ENCODE results near the gene HPCAL1. TPM values are rescaled to one million over a fixed set of nuclear protein-coding genes. Genes with fewer than 3 reads are reported as not detected.
A peak's percentile ranks its signal among the peaks of the same experiment; 100 is the strongest.

Gene HPCAL1
- total and polyA plus RNA-seq, 7 experiments from 2014 or later = 44.9 to 137 (median 89.2) TPM

GRCh38 chr2:10369269-10370255, 66.9 kb downstream of the HPCAL1 start:
- DNase-seq (no peak), ATAC-seq (no peak)
- ChIA-PET CTCF (interaction anchor here (0.6 kb wide), 1 partner anchor 17 kb away, joined by 3 read pairs; no protein-coding TSS in a partner anchor), POLR2A (no interaction called here)
- Histone ChIP-seq H3K4me1 (ENCODE audit: control insufficient read depth in 2 of 2, insufficient read depth in 2 of 2, low read length in 2 of 2) (no peaks in the 10 kb centered on the region), H3K9me3 (ENCODE audit: control insufficient read depth in 2 of 3, low read length in 3 of 3) (no peaks in the 10 kb centered on the region), H3K4me3 (ENCODE audit: low read length) (no peak overlapping the region), H3K27me3 (ENCODE audit: control insufficient read depth in 2 of 2, insufficient read depth in 2 of 2, low read length in 2 of 2) (no peaks in the 10 kb centered on the region), H3K27ac (ENCODE audit: low read depth, low read length) (no peak overlapping the region), H3K36me3 (ENCODE audit: control insufficient read depth in 2 of 3, insufficient read depth in 3 of 3, low read length in 3 of 3) (peaks cover 0 to 15% (median 4%) of the 10 kb centered on the region in 3 experiments)
- Mint-ChIP-seq H3K27ac (peak overlapping the region in 6 of 9 donors; percentile 10 to 88 (median 76)), H3K9me3 (no peaks in the 10 kb centered on the region), H3K4me3 (peak overlapping the region in 1 of 10 donors; percentile 6), H3K36me3 (peaks cover 0 to 9% (median 0%) of the 10 kb centered on the region in 5 donors), H3K4me1 (peaks cover 8 to 75% (median 65%) of the 10 kb centered on the region in 7 donors), H3K27me3 (no peaks in the 10 kb centered on the region)
- intact Hi-C loops (cut with micrococcal nuclease) = no loop called here

GRCh38 chr2:10370390-10370789, 67.7 kb downstream of the HPCAL1 start:
- Histone ChIP-seq H3K36me3 (ENCODE audit: control insufficient read depth in 2 of 3, insufficient read depth in 3 of 3, low read length in 3 of 3) (peaks cover 0 to 10% (median 4%) of the 10 kb centered on the region in 3 experiments), H3K27me3 (ENCODE audit: control insufficient read depth in 2 of 2, insufficient read depth in 2 of 2, low read length in 2 of 2) (no peaks in the 10 kb centered on the region), H3K27ac (ENCODE audit: low read depth, low read length) (no peak overlapping the region), H3K4me3 (ENCODE audit: low read length) (no peak overlapping the region), H3K9me3 (ENCODE audit: control insufficient read depth in 2 of 3, low read length in 3 of 3) (no peaks in the 10 kb centered on the region), H3K4me1 (ENCODE audit: control insufficient read depth in 2 of 2, insufficient read depth in 2 of 2, low read length in 2 of 2) (peaks cover 0 to 8% of the 10 kb centered on the region in 2 donors)
- no peak for ATAC-seq
- Mint-ChIP-seq H3K4me3 (no peak overlapping the region), H3K9me3 (no peaks in the 10 kb centered on the region), H3K4me1 (peaks cover 17 to 76% (median 65%) of the 10 kb centered on the region in 7 donors), H3K27ac (peak overlapping the region in 7 of 9 donors; percentile 7 to 88 (median 53)), H3K36me3 (peaks cover 0 to 12% (median 0%) of the 10 kb centered on the region in 5 donors), H3K27me3 (no peaks in the 10 kb centered on the region)
- intact Hi-C loops (cut with micrococcal nuclease) = no loop called here
- ChIA-PET POLR2A (no interaction called here), CTCF (no interaction called here)
- DNase-seq = no peak

GRCh38 chr2:10370895-10371294, 68.2 kb downstream of the HPCAL1 start:
- ChIA-PET CTCF (no interaction called here), POLR2A (no interaction called here)
- peaks cover 0 to 12% (median 0%) of the 10 kb centered on the region in 5 donors for H3K36me3 Mint-ChIP-seq
- H3K9me3 Mint-ChIP-seq = no peaks in the 10 kb centered on the region
- H3K4me1 ChIP-seq (ENCODE audit: control insufficient read depth in 2 of 2, insufficient read depth in 2 of 2, low read length in 2 of 2) = peaks cover 0 to 13% of the 10 kb centered on the region in 2 donors
- peaks cover 0 to 5% (median 4%) of the 10 kb centered on the region in 3 experiments for H3K36me3 ChIP-seq (ENCODE audit: control insufficient read depth in 2 of 3, insufficient read depth in 3 of 3, low read length in 3 of 3)
- ATAC-seq (no peak), DNase-seq (no peak)
- H3K27ac Mint-ChIP-seq = peak overlapping the region in 3 of 9 donors; percentile 10 to 33 (median 25)
- peaks cover 22 to 79% (median 70%) of the 10 kb centered on the region in 7 donors for H3K4me1 Mint-ChIP-seq
- H3K27ac ChIP-seq (ENCODE audit: low read depth, low read length) = no peak overlapping the region
- H3K4me3 Mint-ChIP-seq = no peak overlapping the region
- H3K27me3 Mint-ChIP-seq = no peaks in the 10 kb centered on the region
- intact Hi-C loops (cut with micrococcal nuclease) = no loop called here
- H3K27me3 ChIP-seq (ENCODE audit: control insufficient read depth in 2 of 2, insufficient read depth in 2 of 2, low read length in 2 of 2) = no peaks in the 10 kb centered on the region
- no peak overlapping the region for H3K4me3 ChIP-seq (ENCODE audit: low read length)
- no peaks in the 10 kb centered on the region for H3K9me3 ChIP-seq (ENCODE audit: control insufficient read depth in 2 of 3, low read length in 3 of 3)

DNA sequence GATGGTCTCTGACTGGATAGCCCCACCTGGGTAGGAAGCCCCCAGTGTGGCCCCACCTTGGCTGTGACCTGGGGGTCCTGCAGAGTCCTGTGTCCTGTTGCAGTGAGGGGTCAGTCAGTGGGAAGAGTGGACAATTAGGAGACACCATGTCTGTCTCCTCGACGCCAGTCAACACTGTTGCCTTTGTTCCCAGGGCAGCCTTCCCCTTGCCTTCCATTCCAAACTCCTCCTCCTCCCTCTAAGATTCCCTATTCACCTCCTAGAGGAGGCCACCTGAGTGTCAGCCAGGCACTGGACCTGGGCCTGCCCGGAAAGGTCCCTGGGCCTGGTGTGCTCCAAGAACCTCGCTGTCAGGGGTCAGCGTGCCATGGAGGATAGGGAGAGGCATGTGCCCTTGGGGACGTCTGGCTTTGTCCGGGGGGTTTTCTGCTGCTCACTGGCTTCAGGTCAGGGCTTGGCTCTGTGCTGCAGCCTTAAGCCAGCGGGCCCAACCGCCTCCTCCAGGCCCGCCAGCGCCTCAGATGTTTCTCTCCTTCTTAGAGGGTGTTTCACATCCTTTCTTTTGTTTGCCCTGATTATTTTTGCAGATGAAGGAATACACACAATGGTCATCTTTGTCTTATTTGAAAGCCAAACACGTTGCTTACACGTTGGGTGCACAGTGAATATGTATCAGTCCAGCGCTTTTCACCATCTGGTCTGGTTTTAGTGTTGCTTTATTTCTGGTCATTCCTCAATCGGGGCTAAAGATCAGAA, 68.9 kb downstream of the HPCAL1 start:
- H3K27me3 ChIP-seq (ENCODE audit: control insufficient read depth in 2 of 2, insufficient read depth in 2 of 2, low read length in 2 of 2) = no peaks in the 10 kb centered on the region
- no peak overlapping the region for H3K4me3 ChIP-seq (ENCODE audit: low read length)
- intact Hi-C loops (cut with micrococcal nuclease) = no loop called here
- peaks cover 0 to 11% (median 0%) of the 10 kb centered on the region in 5 donors for H3K36me3 Mint-ChIP-seq
- DNase-seq (no peak), ATAC-seq (no peak)
- H3K36me3 ChIP-seq (ENCODE audit: control insufficient read depth in 2 of 3, insufficient read depth in 3 of 3, low read length in 3 of 3) = peaks cover 0 to 5% (median 4%) of the 10 kb centered on the region in 3 experiments
- peak overlapping the region in 6 of 9 donors; percentile 60 to 86 (median 70) for H3K27ac Mint-ChIP-seq
- no peak overlapping the region for H3K27ac ChIP-seq (ENCODE audit: low read depth, low read length)
- H3K4me1 ChIP-seq (ENCODE audit: control insufficient read depth in 2 of 2, insufficient read depth in 2 of 2, low read length in 2 of 2) = peaks cover 0 to 20% of the 10 kb centered on the region in 2 donors
- H3K27me3 Mint-ChIP-seq = no peaks in the 10 kb centered on the region
- H3K9me3 ChIP-seq (ENCODE audit: control insufficient read depth in 2 of 3, low read length in 3 of 3) = no peaks in the 10 kb centered on the region
- POLR2A ChIA-PET = no interaction called here
- peaks cover 23 to 83% (median 74%) of the 10 kb centered on the region in 7 donors for H3K4me1 Mint-ChIP-seq
- CTCF ChIA-PET = no interaction called here
- no peaks in the 10 kb centered on the region for H3K9me3 Mint-ChIP-seq
- H3K4me3 Mint-ChIP-seq = no peak overlapping the region

DNA sequence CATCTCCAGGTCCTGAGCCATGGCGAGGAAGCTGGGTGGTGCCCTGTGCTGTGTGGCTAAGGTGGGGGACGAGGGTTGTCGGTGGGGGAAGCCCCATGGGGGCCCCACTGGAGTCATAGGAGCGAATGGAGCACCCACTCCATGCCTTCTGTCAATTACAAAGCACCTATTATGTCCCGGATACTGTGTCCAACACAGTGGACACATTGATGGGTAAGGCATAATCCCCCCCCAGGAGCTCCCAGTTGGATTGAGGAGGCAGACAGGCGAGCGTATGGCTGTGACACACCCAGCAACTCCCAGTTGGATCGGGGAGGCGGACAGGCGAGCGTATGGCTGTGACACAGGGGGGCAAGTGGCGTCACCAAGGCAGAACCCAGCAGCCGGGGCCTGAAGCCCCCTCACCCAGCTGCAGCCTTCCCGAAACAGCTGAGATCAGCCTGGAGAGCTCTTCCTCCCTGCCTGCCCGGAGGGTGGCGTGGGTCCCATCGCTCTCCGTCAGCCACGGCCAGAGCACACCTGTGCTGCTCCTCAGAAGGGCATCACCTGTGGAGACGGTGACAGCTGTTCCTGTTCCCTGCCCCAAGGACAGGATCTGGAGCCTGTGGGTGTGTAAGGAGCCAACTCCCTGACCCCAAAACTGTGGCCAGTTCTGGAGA, 69.6 kb downstream of the HPCAL1 start:
- Histone ChIP-seq H3K4me1 (ENCODE audit: control insufficient read depth in 2 of 2, insufficient read depth in 2 of 2, low read length in 2 of 2) (peaks cover 6 to 27% of the 10 kb centered on the region in 2 donors), H3K27ac (ENCODE audit: low read depth, low read length) (no peak overlapping the region), H3K4me3 (ENCODE audit: low read length) (no peak overlapping the region), H3K27me3 (ENCODE audit: control insufficient read depth in 2 of 2, insufficient read depth in 2 of 2, low read length in 2 of 2) (no peaks in the 10 kb centered on the region), H3K36me3 (ENCODE audit: control insufficient read depth in 2 of 3, insufficient read depth in 3 of 3, low read length in 3 of 3) (peaks cover 0 to 5% (median 4%) of the 10 kb centered on the region in 3 experiments), H3K9me3 (ENCODE audit: control insufficient read depth in 2 of 3, low read length in 3 of 3) (no peaks in the 10 kb centered on the region)
- no peak overlapping the region for H3K4me3 Mint-ChIP-seq
- peaks cover 0 to 7% (median 0%) of the 10 kb centered on the region in 5 donors for H3K36me3 Mint-ChIP-seq
- H3K4me1 Mint-ChIP-seq = peaks cover 23 to 83% (median 73%) of the 10 kb centered on the region in 7 donors
- ATAC-seq (no peak), DNase-seq (no peak)
- intact Hi-C loops (cut with micrococcal nuclease) = no loop called here
- H3K9me3 Mint-ChIP-seq = no peaks in the 10 kb centered on the region
- ChIA-PET POLR2A (no interaction called here), CTCF (no interaction called here)
- H3K27me3 Mint-ChIP-seq = no peaks in the 10 kb centered on the region
- peak overlapping the region in 6 of 9 donors; percentile 60 to 75 (median 67) for H3K27ac Mint-ChIP-seq

- Histone ChIP-seq H3K27me3 (ENCODE audit: control insufficient read depth in 2 of 2, insufficient read depth in 2 of 2, low read length in 2 of 2) (no peaks in the 10 kb centered on the region), H3K27ac (ENCODE audit: low read depth, low read length) (no peak overlapping the region), H3K4me3 (ENCODE audit: low read length) (no peak overlapping the region), H3K36me3 (ENCODE audit: control insufficient read depth in 2 of 3, insufficient read depth in 3 of 3, low read length in 3 of 3) (peaks cover 0 to 5% (median 4%) of the 10 kb centered on the region in 3 experiments), H3K9me3 (ENCODE audit: control insufficient read depth in 2 of 3, low read length in 3 of 3) (no peaks in the 10 kb centered on the region), H3K4me1 (ENCODE audit: control insufficient read depth in 2 of 2, insufficient read depth in 2 of 2, low read length in 2 of 2) (peaks cover 11 to 32% of the 10 kb centered on the region in 2 donors)
- ChIA-PET CTCF (no interaction called here), POLR2A (no interaction called here)
- no peak for ATAC-seq
- intact Hi-C loops (cut with micrococcal nuclease) = no loop called here
- Mint-ChIP-seq H3K4me3 (no peak overlapping the region), H3K9me3 (no peaks in the 10 kb centered on the region), H3K4me1 (peaks cover 26 to 83% (median 73%) of the 10 kb centered on the region in 7 donors), H3K27ac (peak overlapping the region in 4 of 9 donors; percentile 25 to 75 (median 54)), H3K27me3 (no peaks in the 10 kb centered on the region), H3K36me3 (peaks cover 0 to 7% (median 0%) of the 10 kb centered on the region in 5 donors)
- no peak for DNase-seq
These were observed 70.1 kb downstream of the HPCAL1 start for GRCh38 chr2:10372862-10373240.
